Adrenal gland (tissue), 12 donors: ENCODE results near the gene ARHGAP26. TPM values are rescaled to one million over a fixed set of nuclear protein-coding genes. Genes with fewer than 3 reads are reported as not detected.

Experiments
- DNase-seq, 7 donors: peaks; one replicate each; pipeline ENCODE4 v3.0.0-alpha.2; 2019 to 2020
- H3K27ac ChIP-seq, 5 donors: fragments of 200-600 bp; sonication (generic) in 4 of 5; 1 replicate in 3 of 5; 2 replicates in 2 of 5; pipeline versions ENCODE4 v1.5.1 to v1.8.0; 2016 to 2020; ENCODE audit warnings: mild to moderate bottlenecking in 1 of 5
- H3K27me3 ChIP-seq: fragments of 200-600 bp; 2 replicates; pipeline ENCODE4 v1.8.0; 2021
- H3K36me3 ChIP-seq, 2 donors: fragments of 200-600 bp; replicated peaks in 1 of 2; 1 replicate in 1 of 2; 2 replicates in 1 of 2; pipeline versions ENCODE4 v1.5.1 to v1.8.0; 2018 to 2022
- H3K4me1 ChIP-seq, 2 donors: fragments of 200-600 bp; replicated peaks in 1 of 2; 1 replicate in 1 of 2; 2 replicates in 1 of 2; pipeline versions ENCODE4 v1.5.1 to v1.8.0; 2018 to 2021
- H3K4me3 ChIP-seq, 4 donors: fragments of 200-600 bp; sonication (generic) in 3 of 4; one replicate each; pipeline ENCODE4 v1.5.1; 2016 to 2018
- H3K9me3 ChIP-seq, 3 donors: fragments of 200-600 bp; sonication (generic) in 1 of 3; replicated peaks in 1 of 3; 1 replicate in 2 of 3; 2 replicates in 1 of 3; pipeline versions ENCODE4 v1.5.1 to v1.8.0; 2016 to 2021
- POLR2A ChIP-seq, 2 donors: fragments of 450-650 bp; IDR thresholded peaks; one replicate each; pipeline ENCODE4 v1.6.1; 2017; ENCODE audit warnings: antibody characterized with exemption in 2 of 2, mild to moderate bottlenecking in 2 of 2, moderate library complexity in 1 of 2
- WGBS, 4 donors: extraction: QIAGEN DNeasy Blood & Tissue Kit in 2 of 4; methylation state at CpG; one replicate each; pipeline versions ENCODE4 v1.1.5 to v1.1.7; 2013 to 2017; 5-methylcytosine and 5-hydroxymethylcytosine counted together
- intact Hi-C, 2 donors: fragments of 100-400 bp; cut with DNase I; formaldehyde crosslinking; loops; one replicate each; pipeline versions ENCODE4 v1.14.1 to v1.15.0; 2022 to 2023
- polyA plus RNA-seq, 3 donors: library from polyadenylated mRNA; stranded (reverse); fragments of 200-250 nt in 2 of 3; fragments of 350-450 nt in 1 of 3; fragmentation: Illumina TruSeq in 1 of 3; extraction: RNeasy Lipid Tissue Mini Kit (QIAGEN cat#74804) in 1 of 3; gene quantifications; one replicate each; pipeline ENCODE4 v1.2.3, GENCODE V29; 2013 to 2014
- total RNA-seq, 9 donors: library from RNA; depleted of rRNA in 4 of 9; stranded (reverse); fragments of >200 nt in 4 of 9; fragments of 120-200 nt in 1 of 9; fragmentation: NEBNext Ultra II Directional in 1 of 9; extraction: Animal tissue kit (Norgen Biotek cat#: 25700) in 1 of 9; gene quantifications; one replicate each; pipeline versions ENCODE4 v1.1.0 to v1.2.4, GENCODE V29; 2013 to 2023
- TF ChIP-seq, protein P1 (sequence below), 6 experiments: fragments of 450-650 bp in 4 of 6; fragments of 200-600 bp in 2 of 6; sonication (generic) in 1 of 6; IDR thresholded peaks; 1 replicate in 5 of 6; 2 replicates in 1 of 6; pipeline versions ENCODE4 v1.5.1 to v1.8.0; 2016 to 2021; ENCODE audit warnings: antibody characterized with exemption in 6 of 6, mild to moderate bottlenecking in 2 of 6, moderate library complexity in 1 of 6
- donor health status: healthy with polysubstance abuse.
- donor health status: Bipolar disorder and iron deficiency.
- donor health status: DM: yes; HTN: yes; CAD: no.
- donor health status: DM: no; HTN: no; CAD: no.
- donor health status: DM: no; HTN: no; CAD: no.
- donor health status: DM: yes; HTN: yes; CAD: no.

ARHGAP26 gene
- total and polyA plus RNA-seq, 12 donors = 3.0 to 21.7 (median 10.8) TPM

DNA sequence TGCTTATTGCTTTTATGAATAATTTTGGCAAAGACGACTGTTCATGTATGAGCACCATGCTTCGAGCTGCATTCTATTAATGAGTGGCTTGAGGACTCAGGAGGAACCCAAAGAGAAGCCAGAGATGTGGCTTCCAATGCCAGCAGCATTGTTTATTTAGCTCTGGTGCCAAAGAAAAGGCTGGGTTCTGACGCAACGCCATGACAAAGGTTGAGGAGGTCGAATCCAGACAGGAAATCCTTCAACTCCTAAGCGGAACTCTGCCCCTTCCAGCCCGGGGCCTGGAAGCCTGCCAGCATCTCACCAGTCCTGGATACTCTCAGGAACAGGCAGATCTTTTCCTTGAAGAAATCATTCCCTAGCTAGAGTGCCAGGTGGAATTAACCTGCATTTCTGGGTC lies 104.4 kb downstream of the ARHGAP26 start:
- peak; percentile 66 to 90 (median 80) for DNase-seq
- peak overlapping the region in 2 of 5 donors; percentile 0 to 74 for H3K27ac ChIP-seq
- intact Hi-C loops = no loop called here
- TF ChIP-seq, protein P1, sequence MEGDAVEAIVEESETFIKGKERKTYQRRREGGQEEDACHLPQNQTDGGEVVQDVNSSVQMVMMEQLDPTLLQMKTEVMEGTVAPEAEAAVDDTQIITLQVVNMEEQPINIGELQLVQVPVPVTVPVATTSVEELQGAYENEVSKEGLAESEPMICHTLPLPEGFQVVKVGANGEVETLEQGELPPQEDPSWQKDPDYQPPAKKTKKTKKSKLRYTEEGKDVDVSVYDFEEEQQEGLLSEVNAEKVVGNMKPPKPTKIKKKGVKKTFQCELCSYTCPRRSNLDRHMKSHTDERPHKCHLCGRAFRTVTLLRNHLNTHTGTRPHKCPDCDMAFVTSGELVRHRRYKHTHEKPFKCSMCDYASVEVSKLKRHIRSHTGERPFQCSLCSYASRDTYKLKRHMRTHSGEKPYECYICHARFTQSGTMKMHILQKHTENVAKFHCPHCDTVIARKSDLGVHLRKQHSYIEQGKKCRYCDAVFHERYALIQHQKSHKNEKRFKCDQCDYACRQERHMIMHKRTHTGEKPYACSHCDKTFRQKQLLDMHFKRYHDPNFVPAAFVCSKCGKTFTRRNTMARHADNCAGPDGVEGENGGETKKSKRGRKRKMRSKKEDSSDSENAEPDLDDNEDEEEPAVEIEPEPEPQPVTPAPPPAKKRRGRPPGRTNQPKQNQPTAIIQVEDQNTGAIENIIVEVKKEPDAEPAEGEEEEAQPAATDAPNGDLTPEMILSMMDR (IDR thresholded peaks at IDR 0.05) = no peak
- TF ChIP-seq POLR2A (IDR thresholded peaks at IDR 0.05) = no peak
- H3K9me3 ChIP-seq = no peaks in the 10 kb centered on the region
- no peaks in the 10 kb centered on the region for H3K36me3 ChIP-seq
- 27 to 33% (median 33%) methylated on average over 7 of the region's 7 CpGs for WGBS, 4 donors
- H3K4me1 ChIP-seq = peaks cover 6 to 52% of the 10 kb centered on the region in 2 donors
- no peak overlapping the region for H3K4me3 ChIP-seq
- H3K27me3 ChIP-seq = no peaks in the 10 kb centered on the region

DNA sequence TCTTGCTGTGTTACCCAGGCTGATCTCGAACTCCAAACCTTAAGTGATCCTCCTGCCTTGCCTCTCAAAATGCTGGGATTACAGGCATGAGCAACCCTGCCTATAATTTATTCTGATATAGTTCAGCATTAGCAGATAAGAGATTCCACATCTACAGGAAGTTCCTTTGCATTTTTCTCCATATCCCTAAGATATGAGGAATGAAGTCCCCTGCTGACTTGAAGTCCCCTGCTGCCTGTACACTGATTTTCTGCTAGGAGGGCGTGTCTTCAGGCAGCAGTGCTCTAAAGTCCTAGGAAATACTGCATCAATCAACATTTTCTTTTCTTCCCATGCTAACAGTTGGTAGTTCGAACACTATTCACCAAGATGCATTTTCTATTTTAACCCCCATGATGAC lies 105.8 kb downstream of the ARHGAP26 start:
- no peak for DNase-seq
- Histone ChIP-seq H3K4me1 (peaks cover 6 to 49% of the 10 kb centered on the region in 2 donors), H3K27me3 (no peaks in the 10 kb centered on the region), H3K9me3 (no peaks in the 10 kb centered on the region), H3K4me3 (no peak overlapping the region), H3K36me3 (no peaks in the 10 kb centered on the region), H3K27ac (no peak overlapping the region)
- WGBS, 4 donors = 83 to 91% (median 89%) methylated on average over 3 of the region's 3 CpGs
- intact Hi-C loops = loop anchor here (5.0 kb wide), 1 partner anchor 159 kb away; no protein-coding TSS in a partner anchor
- TF ChIP-seq, protein P1 (IDR thresholded peaks at IDR 0.05) = no peak
- no peak for TF ChIP-seq POLR2A (IDR thresholded peaks at IDR 0.05)

DNA sequence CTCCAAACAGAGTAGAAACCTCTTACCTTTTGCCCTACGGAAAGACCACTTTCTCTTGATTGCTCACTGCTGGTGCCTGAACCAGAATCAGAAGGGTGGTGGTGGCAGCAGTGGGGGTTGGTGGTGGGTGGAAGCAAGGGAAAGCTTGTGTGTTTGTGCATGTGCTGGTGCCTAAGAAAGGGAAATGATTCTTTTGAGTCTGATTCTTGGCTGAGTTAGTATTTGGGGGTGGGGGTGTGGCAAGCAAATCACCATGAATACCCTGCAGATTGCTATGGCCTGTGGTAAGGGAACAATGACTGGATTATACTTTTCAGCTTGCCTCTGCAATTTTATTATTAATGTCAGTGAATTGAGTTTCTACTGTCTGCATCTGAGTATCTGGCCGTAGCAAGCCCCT lies 106.6 kb downstream of the ARHGAP26 start:
- no peaks in the 10 kb centered on the region for H3K9me3 ChIP-seq
- no peak for DNase-seq
- intact Hi-C loops = loop anchor here (5.0 kb wide), 1 partner anchor 160 kb away; no protein-coding TSS in a partner anchor
- peaks cover 6 to 51% of the 10 kb centered on the region in 2 donors for H3K4me1 ChIP-seq
- no peaks in the 10 kb centered on the region for H3K36me3 ChIP-seq
- H3K27me3 ChIP-seq = no peaks in the 10 kb centered on the region
- no peak overlapping the region for H3K4me3 ChIP-seq
- 57 to 91% (median 65%) methylated on average over 2 of the region's 2 CpGs for WGBS, 4 donors
- TF ChIP-seq POLR2A (IDR thresholded peaks at IDR 0.05) = no peak
- TF ChIP-seq, protein P1 (IDR thresholded peaks at IDR 0.05) = no peak
- no peak overlapping the region for H3K27ac ChIP-seq

DNA sequence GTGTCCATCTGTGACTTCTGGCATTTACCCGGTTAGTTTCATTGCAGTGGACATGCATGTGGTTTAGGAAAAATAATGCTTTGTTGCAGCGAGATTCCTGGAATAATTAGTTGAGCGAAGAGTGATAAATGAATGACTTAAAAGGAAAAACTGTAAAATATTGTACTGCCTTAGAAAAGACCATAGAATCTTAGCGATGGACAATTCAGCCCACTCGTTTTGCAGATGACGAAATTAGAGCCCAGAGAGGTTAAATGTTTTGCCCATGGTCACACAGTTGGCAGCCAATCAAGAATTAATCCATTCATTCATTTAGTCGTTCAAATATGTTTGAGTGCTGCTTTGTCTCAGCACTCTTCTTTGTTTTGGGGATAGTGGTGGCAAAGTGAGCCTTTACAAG lies 107.9 kb downstream of the ARHGAP26 start:
- Histone ChIP-seq H3K4me1 (peaks cover 1 to 56% of the 10 kb centered on the region in 2 donors), H3K9me3 (no peaks in the 10 kb centered on the region), H3K27me3 (no peaks in the 10 kb centered on the region), H3K36me3 (no peaks in the 10 kb centered on the region), H3K27ac (no peak overlapping the region), H3K4me3 (no peak overlapping the region)
- TF ChIP-seq, protein P1 (IDR thresholded peaks at IDR 0.05) = no peak
- TF ChIP-seq POLR2A (IDR thresholded peaks at IDR 0.05) = no peak
- 63 to 71% (median 65%) methylated on average over 7 of the region's 7 CpGs for WGBS, 4 donors
- intact Hi-C loops = loop anchor here (5.0 kb wide), 1 partner anchor 161 kb away; no protein-coding TSS in a partner anchor
- no peak for DNase-seq
